T-helper 2 cell treated with Interferon-gamma antibody and Interleukin-4, amounts not matched to agents 100 ng/mL and 5 ng/mL, for 36 hours (primary cell): ENCODE results near the gene CDC26. TPM values are rescaled to one million over a fixed set of nuclear protein-coding genes. Genes with fewer than 3 reads are reported as not detected.
"Not testable (repeated sequence)": the region's sequence is repeated elsewhere in the genome, so short reads cannot be mapped to it uniquely, and the experiment has no call there.

Experiments used
- intact Hi-C: fragments of 100-400 bp; cut with micrococcal nuclease; formaldehyde crosslinking; loops from one replicate; pipeline ENCODE4 v1.15.1; 2023
- total RNA-seq: library from RNA; stranded (reverse); gene quantifications from 2 replicates; pipeline ENCODE4 v1.2.3, GENCODE V29; 2022

Gene CDC26
- total RNA-seq, 1 donor from 2014 or later: 32.9 TPM

- intact Hi-C loops: no loop called here
Measured at GRCh38 chr9:113244556-113244955, 30.8 kb downstream of the CDC26 start.

GRCh38 chr9:113241161-113241560, 34.2 kb downstream of the CDC26 start:
- intact Hi-C loops: no loop called here

GRCh38 chr9:113238859-113239232, 36.5 kb downstream of the CDC26 start:
- intact Hi-C loops: no loop called here

- intact Hi-C loops: no loop called here
Measured at GRCh38 chr9:113238202-113238858, 37.0 kb downstream of the CDC26 start.

GRCh38 chr9:113237026-113237425, 38.3 kb downstream of the CDC26 start:
- intact Hi-C loops: no loop called here

GRCh38 chr9:113235701-113236255, 39.6 kb downstream of the CDC26 start:
- intact Hi-C loops: not testable (repeated sequence)

- intact Hi-C loops: loop anchor here (1.0 kb wide), 1 partner anchor 10 kb away; the partner anchor contains the start of genes FKBP15 and SLC31A1
Measured at GRCh38 chr9:113231701-113232100, 43.7 kb downstream of the CDC26 start.

GRCh38 chr9:113228130-113228665, 47.2 kb downstream of the CDC26 start:
- intact Hi-C loops: loop anchor here (10.0 kb wide), 1 partner anchor 1157 kb away; the partner anchor contains the start of gene AKNA

- intact Hi-C loops: loop anchor here (10.0 kb wide), 1 partner anchor 1157 kb away; the partner anchor contains the start of gene AKNA
Measured at GRCh38 chr9:113227436-113227835, 47.9 kb downstream of the CDC26 start.

- intact Hi-C loops: loop anchor here (5.0 to 10.0 kb wide), 2 partner anchors 1161 to 1327 kb away; partner anchors contain the start of genes AKNA and UGCG
Measured at GRCh38 chr9:113223963-113224362, 51.4 kb downstream of the CDC26 start.

GRCh38 chr9:113222482-113222841, 52.9 kb downstream of the CDC26 start:
- intact Hi-C loops: loop anchor here (5.0 to 10.0 kb wide), 2 partner anchors 1162 to 1325 kb away; partner anchors contain the start of genes AKNA and UGCG

GRCh38 chr9:113221800-113222481, 53.4 kb downstream of the CDC26 start:
- intact Hi-C loops: loop anchor here (1.0 to 10.0 kb wide), 11 partner anchors 10 to 1325 kb away; partner anchors contain the start of genes AKNA, C9orf43, CDC26 and HDHD3

- intact Hi-C loops: loop anchor here (1.0 to 10.0 kb wide), 11 partner anchors 11 to 1324 kb away; partner anchors contain the start of genes AKNA, C9orf43, CDC26 and HDHD3
Measured at GRCh38 chr9:113221003-113221799, 54.2 kb downstream of the CDC26 start, which contains the start of the genes FKBP15 and SLC31A1. Gene FKBP15 (minus strand): TSS chr9:113221277. CDS start chr9:113221243, 34 bp downstream. Gene SLC31A1 (plus strand): TSS chr9:113221544. CDS start chr9:113256149, 34,605 bp downstream.

- intact Hi-C loops: loop anchor here (1.0 to 10.0 kb wide), 11 partner anchors 12 to 1323 kb away; partner anchors contain the start of genes AKNA, C9orf43, CDC26 and HDHD3
Measured at GRCh38 chr9:113220467-113221002, 54.8 kb downstream of the CDC26 start.

- intact Hi-C loops: loop anchor here (2.0 to 10.0 kb wide), 5 partner anchors 131 to 1323 kb away; partner anchors contain the start of genes AKNA, INIP and UGCG
Measured at GRCh38 chr9:113219969-113220368, 55.4 kb downstream of the CDC26 start.

GRCh38 chr9:113219186-113219936, 56.0 kb downstream of the CDC26 start:
- intact Hi-C loops: no loop called here
